ENCODE measurements around the gene NOX5. TPM values are rescaled to one million over a fixed set of nuclear protein-coding genes. Genes with fewer than 3 reads are reported as not detected.

NOX5 gene
- total and polyA plus RNA-seq, 2 of the 4 experiments (the other 2 are of a cell fraction), result 0.07 TPM; not detected in 1

DNA sequence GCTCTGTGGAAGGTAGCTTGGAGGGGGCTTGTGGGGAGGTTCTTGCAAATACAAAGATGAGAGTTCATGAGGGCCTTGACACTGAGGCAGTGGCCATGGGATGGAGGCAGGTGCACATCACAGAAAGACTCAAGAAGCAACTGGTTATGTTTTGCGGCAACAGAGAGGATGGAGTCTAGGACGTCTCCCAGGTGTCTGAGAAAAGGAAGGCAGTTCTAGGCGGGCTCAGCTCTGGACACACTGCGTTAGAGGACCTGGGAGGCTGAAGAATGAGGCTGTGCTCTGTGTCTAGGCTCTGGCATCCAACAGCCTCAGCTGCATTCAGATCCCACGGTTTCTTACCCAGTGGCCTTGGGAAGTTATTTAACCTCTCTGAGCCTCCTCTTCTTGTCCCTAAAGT, 23.5 kb downstream of the NOX5 start:
- no TSS peak for BruUV-seq (replicated peaks)
- H3K79me1 ChIP-seq (ENCODE audit: low read depth in 1 of 2, low read length in 2 of 2), result no peaks in the 10 kb centered on the region

More for the DNA sequence above, 23.5 kb downstream of the NOX5 start:
- Histone ChIP-seq H4K20me1 (ENCODE audit: insufficient read depth, low read length) (0 out of 2 replicates have a peak, but pooled peaks cover 3% of the 10 kb centered on the region), H4K5ac (ENCODE audit: low read depth, low read length) (no peak overlapping the region), H4K91ac (ENCODE audit: insufficient read depth, low read depth, low read length) (no peak overlapping the region), H3K14ac (replicated peaks; ENCODE audit: low read depth, low read length) (no peak overlapping the region), H3K23ac (ENCODE audit: low read depth, low read length) (no peak overlapping the region), H3K36me3 (ENCODE audit: control insufficient read depth, insufficient read depth, low read length) (no peaks in the 10 kb centered on the region), H2AFZ (replicated peaks; ENCODE audit: low read length, poor library complexity) (no peak overlapping the region), H2BK20ac (ENCODE audit: low read depth, low read length) (no peak overlapping the region), H2BK120ac (ENCODE audit: low read depth, low read length) (no peak overlapping the region), H3K27ac (ENCODE audit: insufficient read depth, low read length) (no peak overlapping the region), H3K4ac (ENCODE audit: low read depth, low read length) (no peak overlapping the region), H3K4me3 (ENCODE audit: insufficient read depth, low read depth, low read length) (no peak overlapping the region), H3K4me1 (ENCODE audit: control insufficient read depth, insufficient read depth, low read length) (peaks cover 3% of the 10 kb centered on the region), H2BK15ac (ENCODE audit: low read depth, low read length) (no peak overlapping the region), H3K4me2 (ENCODE audit: low read depth, low read length) (no peak overlapping the region), H3K9ac (ENCODE audit: low read depth, low read length) (no peak overlapping the region), H3K9me3 (ENCODE audit: control insufficient read depth, insufficient read depth, low read length) (no peaks in the 10 kb centered on the region), H3K9me1 (ENCODE audit: insufficient read depth, low read length) (no peaks in the 10 kb centered on the region; the same call in 1 of the 2 replicates), H2AK5ac (ENCODE audit: low read depth, low read length) (no peak overlapping the region), H3K18ac (ENCODE audit: low read depth, low read length) (no peak overlapping the region), H3K56ac (ENCODE audit: extremely low read depth, insufficient read depth, low read length) (no peak overlapping the region), H3K27me3 (ENCODE audit: control insufficient read depth, insufficient read depth, low read length) (peaks cover 41% of the 10 kb centered on the region), H2AK9ac (replicated peaks; ENCODE audit: low read depth, low read length, poor library complexity) (no peak overlapping the region), H2BK5ac (ENCODE audit: low read depth, low read length, poor library complexity, severe bottlenecking) (no peak overlapping the region), H4K8ac (ENCODE audit: low read depth in 2 of 2, low read length in 2 of 2) (no peak overlapping the region)
- intact Hi-C loops (cut with micrococcal nuclease), result no loop called here
- no peak for TF ChIP-seq CTCF (conservative IDR thresholded peaks at IDR 0.05; ENCODE audit: low read depth, low read length)
- TF ChIP-seq BHLHE40 (IDR thresholded peaks at IDR 0.05; ENCODE audit: low read depth, low read length), result no peak
- TF ChIP-seq CHD1 (IDR thresholded peaks at IDR 0.05; ENCODE audit: low read depth, low read length), result no peak
- no peak for TF ChIP-seq MAZ (IDR thresholded peaks at IDR 0.05; ENCODE audit: borderline replicate concordance, low read depth, low read length)
- no peak for TF ChIP-seq FOS (IDR thresholded peaks at IDR 0.05; ENCODE audit: low read depth, low read length)
- TF ChIP-seq POLR2A (IDR thresholded peaks at IDR 0.05; ENCODE audit: low read depth, low read length), result no peak
- TF ChIP-seq RCOR1 (IDR thresholded peaks at IDR 0.05; ENCODE audit: insufficient replicate concordance, low read length), result no peak
- no peak for TF ChIP-seq USF2 (IDR thresholded peaks at IDR 0.05; ENCODE audit: low read depth, low read length)
- TF ChIP-seq MXI1 (IDR thresholded peaks at IDR 0.05; ENCODE audit: borderline replicate concordance, low read depth, low read length), result no peak
- WGBS, 2 experiments (ENCODE audit: extremely low coverage in 2 of 2, insufficient read length in 1 of 2), result 100% methylated on average over 2 of the region's 5 CpGs; no CpG with 5 or more reads in 1 of the 2 experiments
- no peak for DNase-seq
- no peak for ATAC-seq (ENCODE audit: low read depth)
- CTCF ChIA-PET, result no interaction called here
- in situ Hi-C loops (cut with MboI; ENCODE audit: low sequenced_read_pairs), result no loop called here
- POLR2A ChIA-PET (ENCODE audit: unreplicated experiment), result no interaction called here
- dilution Hi-C loops (cut with HindIII; ENCODE audit: low sequenced_read_pairs, unreplicated experiment), result no loop called here
